ENCODE measurements around the gene SCN2B.

SCN2B gene

DNA sequence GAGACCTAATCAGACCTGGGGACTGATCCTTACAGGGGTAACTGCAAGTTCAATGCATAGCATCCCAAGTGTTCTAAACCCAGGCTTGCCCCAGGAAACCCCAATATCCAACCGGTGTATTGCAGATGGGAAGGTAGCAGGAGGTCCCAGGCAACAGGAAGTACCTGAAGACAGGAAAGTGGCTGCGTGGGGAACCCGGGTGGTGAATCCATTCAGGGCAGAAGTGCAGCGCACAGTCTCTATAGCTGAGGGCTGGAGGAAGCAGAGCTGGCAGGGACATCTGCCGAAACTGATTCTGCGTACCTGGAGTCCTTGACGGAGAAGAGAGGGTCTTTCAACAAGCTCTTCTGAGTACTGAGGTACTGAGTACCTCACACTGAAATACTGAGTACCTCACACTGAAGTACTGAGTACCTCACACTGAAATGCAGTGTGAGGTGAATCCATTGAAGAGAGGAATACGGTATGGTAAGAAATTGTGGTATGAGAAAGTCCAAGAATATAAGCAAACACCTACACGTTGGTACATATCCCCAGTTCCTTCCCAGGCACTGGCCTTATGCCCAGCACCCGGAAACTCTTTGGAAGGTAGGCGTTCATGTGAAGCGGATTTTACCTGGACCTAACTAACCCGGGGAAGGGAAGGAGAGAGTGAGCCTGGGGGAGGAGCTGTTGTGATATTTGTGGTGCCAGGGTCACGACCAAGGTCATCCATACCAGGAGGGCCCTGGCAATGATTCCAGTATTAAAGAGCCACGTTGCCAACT is 43.9 kb downstream of the SCN2B start:
- Histone ChIP-seq H3K4me1 (ENCODE audit: control extremely low read depth in 1 of 4, control insufficient read depth in 4 of 4, insufficient read depth in 4 of 4, low read length in 3 of 4) (no peaks in the 10 kb centered on the region), H3K4me3 (ENCODE audit: control insufficient read depth in 1 of 7, extremely low read depth in 1 of 7, insufficient read depth in 4 of 7, low read depth in 2 of 7, low read length in 6 of 7) (no peak overlapping the region), H3K36me3 (ENCODE audit: control insufficient read depth in 4 of 4, insufficient read depth in 4 of 4, low read length in 3 of 4) (no peaks in the 10 kb centered on the region), H3K27me3 (replicated peaks in 2 of 5; ENCODE audit: control insufficient read depth in 4 of 5, insufficient read depth in 5 of 5, low read length in 4 of 5) (peaks cover 0 to 6% (median 0%) of the 10 kb centered on the region in 5 experiments), H3K9me3 (ENCODE audit: control extremely low read depth in 1 of 5, control insufficient read depth in 4 of 5, insufficient read depth in 2 of 5, low read depth in 1 of 5, low read length in 4 of 5) (no peaks in the 10 kb centered on the region), H3K27ac (ENCODE audit: insufficient read depth in 1 of 2, low read depth in 1 of 2, low read length in 2 of 2, poor library complexity in 1 of 2, severe bottlenecking in 2 of 2) (no peak overlapping the region)
- CTCF ChIA-PET: interaction anchor here (0.5 to 2.8 kb wide), 5 partner anchors 11 to 152 kb away, joined by 3 to 13 read pairs (median 3); no protein-coding TSS in a partner anchor
- POLR2A ChIA-PET: no interaction called here
- no peak for DNase-seq
- 86% methylated on average over 14 of the region's 15 CpGs for WGBS (ENCODE audit: insufficient coverage)

DNA sequence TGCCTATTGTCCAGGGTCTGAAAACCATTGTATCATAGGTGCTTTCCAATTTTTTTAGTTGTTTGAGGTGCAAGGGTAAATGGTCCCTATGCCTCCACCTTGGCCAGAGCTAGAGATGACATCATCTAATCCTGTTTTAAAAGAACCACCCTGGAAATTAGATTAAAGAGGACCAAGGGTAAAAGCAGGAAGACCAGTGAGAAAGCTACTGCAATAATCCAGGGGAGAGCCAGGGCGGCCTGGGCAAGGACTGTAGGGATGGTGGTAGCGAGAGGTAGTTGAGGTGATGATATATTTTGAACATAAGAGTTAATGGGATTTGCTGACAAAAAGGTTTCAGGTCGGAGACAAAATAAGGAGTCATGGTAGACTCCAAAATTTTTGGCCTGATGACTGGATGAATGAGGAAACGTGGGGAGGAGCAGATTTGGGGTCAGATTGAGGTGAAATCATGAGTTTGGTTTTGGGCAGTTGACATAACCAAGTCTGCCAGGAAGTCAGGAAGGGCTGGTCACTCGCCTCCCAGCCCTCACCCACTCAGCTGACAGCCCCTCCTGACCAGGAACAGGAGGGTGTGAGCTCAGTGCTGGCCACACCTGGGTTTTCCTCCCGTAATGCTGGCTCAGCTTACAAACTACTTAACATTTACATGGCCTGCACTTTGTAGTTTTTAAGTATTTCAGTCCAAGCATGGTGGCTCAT is 46.8 kb downstream of the SCN2B start:
- H3K4me3 ChIP-seq (ENCODE audit: control insufficient read depth in 1 of 7, extremely low read depth in 1 of 7, insufficient read depth in 4 of 7, low read depth in 2 of 7, low read length in 6 of 7): no peak overlapping the region
- peaks cover 0 to 4% (median 0%) of the 10 kb centered on the region in 5 experiments for H3K27me3 ChIP-seq (replicated peaks in 2 of 5; ENCODE audit: control insufficient read depth in 4 of 5, insufficient read depth in 5 of 5, low read length in 4 of 5)
- no peaks in the 10 kb centered on the region for H3K9me3 ChIP-seq (ENCODE audit: control extremely low read depth in 1 of 5, control insufficient read depth in 4 of 5, insufficient read depth in 2 of 5, low read depth in 1 of 5, low read length in 4 of 5)
- no peaks in the 10 kb centered on the region for H3K36me3 ChIP-seq (ENCODE audit: control insufficient read depth in 4 of 4, insufficient read depth in 4 of 4, low read length in 3 of 4)
- 81% methylated on average over 5 of the region's 6 CpGs for WGBS (ENCODE audit: insufficient coverage)
- no peaks in the 10 kb centered on the region for H3K4me1 ChIP-seq (ENCODE audit: control extremely low read depth in 1 of 4, control insufficient read depth in 4 of 4, insufficient read depth in 4 of 4, low read length in 3 of 4)
- DNase-seq: no peak
- CTCF ChIA-PET: interaction anchor here (1.1 kb wide), 1 partner anchor 29 kb away, joined by 3 read pairs; no protein-coding TSS in a partner anchor
- no peak overlapping the region for H3K27ac ChIP-seq (ENCODE audit: insufficient read depth in 1 of 2, low read depth in 1 of 2, low read length in 2 of 2, poor library complexity in 1 of 2, severe bottlenecking in 2 of 2)
- POLR2A ChIA-PET: no interaction called here

DNA sequence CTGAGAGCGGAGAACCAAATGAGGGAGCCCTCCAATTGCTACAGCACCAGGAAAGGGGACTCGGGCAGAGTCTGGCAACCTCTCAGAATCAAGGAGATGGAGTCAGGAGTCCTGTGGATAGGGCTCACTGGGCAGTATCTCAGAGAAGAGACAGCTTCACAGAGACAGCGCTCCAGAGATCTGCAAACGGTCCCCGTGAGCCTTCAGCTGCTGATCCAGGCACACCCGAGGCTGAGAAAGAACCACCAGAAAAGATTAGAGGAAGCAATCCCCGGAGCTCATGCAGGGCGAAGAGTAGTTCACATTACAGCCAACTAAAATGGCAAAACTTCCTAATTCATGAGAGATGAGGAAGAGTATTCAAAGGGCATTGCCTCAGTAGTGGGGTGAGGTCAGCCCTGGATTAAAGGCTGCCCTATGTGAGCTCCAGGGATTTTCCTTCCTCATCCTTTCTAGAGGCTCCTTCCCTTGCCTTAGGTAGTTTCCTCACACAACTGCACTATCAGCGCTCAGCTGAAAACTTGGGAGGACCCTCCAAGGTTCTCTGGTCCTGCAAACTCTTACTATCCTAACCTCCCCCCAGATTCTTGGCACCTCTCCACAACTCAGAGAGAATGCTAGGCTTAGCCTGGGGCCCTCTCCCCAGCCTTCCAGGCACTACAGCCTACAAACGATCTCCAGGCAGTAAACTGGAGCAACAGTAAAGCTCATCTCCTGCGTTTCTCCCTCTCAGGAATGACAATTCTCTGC is 47.5 kb downstream of the SCN2B start:
- 82% methylated on average over 8 of the region's 11 CpGs for WGBS (ENCODE audit: insufficient coverage)
- peaks cover 0 to 4% (median 0%) of the 10 kb centered on the region in 5 experiments for H3K27me3 ChIP-seq (replicated peaks in 2 of 5; ENCODE audit: control insufficient read depth in 4 of 5, insufficient read depth in 5 of 5, low read length in 4 of 5)
- no peaks in the 10 kb centered on the region for H3K4me1 ChIP-seq (ENCODE audit: control extremely low read depth in 1 of 4, control insufficient read depth in 4 of 4, insufficient read depth in 4 of 4, low read length in 3 of 4)
- CTCF ChIA-PET: interaction anchor here (1.1 kb wide), 1 partner anchor 29 kb away, joined by 3 read pairs; no protein-coding TSS in a partner anchor
- no peak overlapping the region for H3K27ac ChIP-seq (ENCODE audit: insufficient read depth in 1 of 2, low read depth in 1 of 2, low read length in 2 of 2, poor library complexity in 1 of 2, severe bottlenecking in 2 of 2)
- H3K4me3 ChIP-seq (ENCODE audit: control insufficient read depth in 1 of 7, extremely low read depth in 1 of 7, insufficient read depth in 4 of 7, low read depth in 2 of 7, low read length in 6 of 7): no peak overlapping the region
- H3K36me3 ChIP-seq (ENCODE audit: control insufficient read depth in 4 of 4, insufficient read depth in 4 of 4, low read length in 3 of 4): no peaks in the 10 kb centered on the region
- POLR2A ChIA-PET: no interaction called here
- no peaks in the 10 kb centered on the region for H3K9me3 ChIP-seq (ENCODE audit: control extremely low read depth in 1 of 5, control insufficient read depth in 4 of 5, insufficient read depth in 2 of 5, low read depth in 1 of 5, low read length in 4 of 5)
- no peak for DNase-seq

DNA sequence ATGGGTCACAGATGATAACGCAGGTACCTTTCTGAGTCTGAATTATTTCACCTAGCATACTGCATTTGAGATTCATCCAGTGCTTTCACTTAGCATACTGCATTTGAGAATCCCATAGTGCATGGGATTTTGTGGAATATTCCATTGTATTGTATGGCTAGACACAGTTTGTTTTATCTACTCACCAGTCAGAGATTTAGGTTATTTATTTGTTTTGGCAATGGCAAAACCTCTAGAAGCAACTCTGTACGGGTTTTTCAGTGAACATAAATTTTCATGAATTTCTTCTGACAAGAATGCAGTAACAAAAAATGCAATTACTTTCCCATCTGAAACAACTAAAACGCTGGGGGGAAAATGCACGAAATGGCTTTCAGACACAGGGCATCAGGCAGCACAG is 48.1 kb downstream of the SCN2B start:
- H3K4me1 ChIP-seq (ENCODE audit: control extremely low read depth in 1 of 4, control insufficient read depth in 4 of 4, insufficient read depth in 4 of 4, low read length in 3 of 4): no peaks in the 10 kb centered on the region
- no peak overlapping the region for H3K27ac ChIP-seq (ENCODE audit: insufficient read depth in 1 of 2, low read depth in 1 of 2, low read length in 2 of 2, poor library complexity in 1 of 2, severe bottlenecking in 2 of 2)
- no peak for DNase-seq
- H3K27me3 ChIP-seq (replicated peaks in 2 of 5; ENCODE audit: control insufficient read depth in 4 of 5, insufficient read depth in 5 of 5, low read length in 4 of 5): peaks cover 0 to 4% (median 0%) of the 10 kb centered on the region in 5 experiments
- H3K36me3 ChIP-seq (ENCODE audit: control insufficient read depth in 4 of 4, insufficient read depth in 4 of 4, low read length in 3 of 4): no peaks in the 10 kb centered on the region
- no peaks in the 10 kb centered on the region for H3K9me3 ChIP-seq (ENCODE audit: control extremely low read depth in 1 of 5, control insufficient read depth in 4 of 5, insufficient read depth in 2 of 5, low read depth in 1 of 5, low read length in 4 of 5)
- no peak overlapping the region for H3K4me3 ChIP-seq (ENCODE audit: control insufficient read depth in 1 of 7, extremely low read depth in 1 of 7, insufficient read depth in 4 of 7, low read depth in 2 of 7, low read length in 6 of 7)
- CTCF ChIA-PET: no interaction called here
- POLR2A ChIA-PET: no interaction called here
- WGBS (ENCODE audit: insufficient coverage): 67% methylated on average over 3 of the region's 4 CpGs

DNA sequence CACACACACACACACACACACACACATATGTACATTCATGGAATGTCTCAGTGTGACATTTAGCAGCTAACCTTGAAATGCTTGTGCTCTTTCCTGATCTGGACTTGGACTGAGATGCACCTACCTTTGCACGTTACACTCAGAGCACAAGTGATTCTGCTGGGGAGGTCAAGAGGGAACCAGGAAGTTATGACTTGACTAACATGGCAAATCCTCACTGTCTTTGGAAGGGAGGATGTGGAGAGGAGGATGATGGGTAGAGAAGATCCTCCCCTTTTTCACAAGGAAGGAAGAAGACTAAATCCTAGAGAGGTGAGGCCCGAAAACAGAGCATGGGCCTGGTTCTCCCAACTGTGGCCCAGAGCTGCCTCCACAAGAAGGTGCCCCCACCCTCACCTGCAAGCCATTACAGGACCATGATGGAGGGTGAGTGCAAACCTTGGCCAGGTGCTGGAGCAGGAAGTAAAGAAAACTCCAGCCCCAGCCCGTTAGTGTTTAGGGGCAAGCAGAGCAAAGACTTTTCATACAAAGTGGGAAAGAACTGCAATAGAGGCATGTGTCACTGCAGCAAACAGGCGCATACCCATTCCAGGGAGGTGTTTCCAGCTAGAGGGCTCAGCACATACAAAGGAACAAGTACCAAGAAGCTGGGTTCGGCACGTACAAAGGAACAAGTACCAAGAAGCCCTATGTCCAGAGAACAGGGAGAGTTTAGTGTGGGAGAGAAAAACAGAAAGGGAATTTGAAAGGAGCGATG is 50.2 kb downstream of the SCN2B start:
- no peak overlapping the region for H3K27ac ChIP-seq (ENCODE audit: insufficient read depth in 1 of 2, low read depth in 1 of 2, low read length in 2 of 2, poor library complexity in 1 of 2, severe bottlenecking in 2 of 2)
- 92% methylated on average over 7 of the region's 7 CpGs for whole genome bisulfite sequencing (ENCODE audit: insufficient coverage)

DNA sequence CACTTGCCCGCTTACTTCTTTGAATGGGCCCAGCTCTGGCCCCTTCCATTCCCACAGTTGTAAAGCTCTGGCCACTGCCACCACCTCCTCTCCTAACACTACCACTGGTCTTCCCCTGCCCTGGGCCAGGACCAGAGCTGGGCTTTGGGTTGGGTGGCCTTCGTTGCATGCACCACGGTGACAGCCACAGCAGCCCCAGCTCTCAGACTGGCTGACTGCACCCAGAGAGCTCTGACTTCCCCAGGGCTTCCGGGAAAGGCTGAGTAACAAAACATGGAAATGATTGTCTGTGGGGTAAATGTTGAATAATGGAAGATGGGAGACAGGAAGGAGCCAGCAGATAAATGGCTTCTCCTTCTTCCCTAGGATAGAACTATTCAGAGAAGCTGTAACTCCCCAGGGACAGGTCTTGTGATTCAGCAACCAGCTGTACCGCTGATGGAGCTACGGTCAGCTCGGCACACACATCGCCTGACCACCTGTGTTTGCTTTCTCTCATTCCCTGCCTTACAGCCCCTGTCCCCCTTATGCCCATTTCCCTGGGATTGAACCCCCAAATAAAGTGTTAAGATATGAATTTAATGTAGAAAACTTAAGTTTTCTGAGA is 51.4 kb downstream of the SCN2B start:
- ChIA-PET CTCF (interaction anchor here (0.8 to 2.2 kb wide), 4 partner anchors 9 to 45 kb away, joined by 3 to 5 read pairs (median 3); no protein-coding TSS in a partner anchor), POLR2A (no interaction called here)
- Histone ChIP-seq H3K4me3 (ENCODE audit: control insufficient read depth in 1 of 7, extremely low read depth in 1 of 7, insufficient read depth in 4 of 7, low read depth in 2 of 7, low read length in 6 of 7) (no peak overlapping the region), H3K27ac (ENCODE audit: insufficient read depth in 1 of 2, low read depth in 1 of 2, low read length in 2 of 2, poor library complexity in 1 of 2, severe bottlenecking in 2 of 2) (no peak overlapping the region), H3K4me1 (ENCODE audit: control extremely low read depth in 1 of 4, control insufficient read depth in 4 of 4, insufficient read depth in 4 of 4, low read length in 3 of 4) (no peaks in the 10 kb centered on the region), H3K9me3 (ENCODE audit: control extremely low read depth in 1 of 5, control insufficient read depth in 4 of 5, insufficient read depth in 2 of 5, low read depth in 1 of 5, low read length in 4 of 5) (peaks cover 0 to 6% (median 0%) of the 10 kb centered on the region in 5 experiments), H3K36me3 (ENCODE audit: control insufficient read depth in 4 of 4, insufficient read depth in 4 of 4, low read length in 3 of 4) (no peaks in the 10 kb centered on the region), H3K27me3 (replicated peaks in 2 of 5; ENCODE audit: control insufficient read depth in 4 of 5, insufficient read depth in 5 of 5, low read length in 4 of 5) (peaks cover 0 to 2% (median 0%) of the 10 kb centered on the region in 5 experiments)
- no peak for DNase-seq
- WGBS (ENCODE audit: insufficient coverage): 96% methylated on average over 8 of the region's 8 CpGs

More for the DNA sequence above, 50.2 kb downstream of the SCN2B start:
- Histone ChIP-seq H3K27me3 (replicated peaks in 2 of 5; ENCODE audit: control insufficient read depth in 4 of 5, insufficient read depth in 5 of 5, low read length in 4 of 5) (peaks cover 0 to 2% (median 0%) of the 10 kb centered on the region in 5 experiments), H3K4me1 (ENCODE audit: control extremely low read depth in 1 of 4, control insufficient read depth in 4 of 4, insufficient read depth in 4 of 4, low read length in 3 of 4) (no peaks in the 10 kb centered on the region), H3K4me3 (ENCODE audit: control insufficient read depth in 1 of 7, extremely low read depth in 1 of 7, insufficient read depth in 4 of 7, low read depth in 2 of 7, low read length in 6 of 7) (no peak overlapping the region), H3K36me3 (ENCODE audit: control insufficient read depth in 4 of 4, insufficient read depth in 4 of 4, low read length in 3 of 4) (no peaks in the 10 kb centered on the region), H3K9me3 (ENCODE audit: control extremely low read depth in 1 of 5, control insufficient read depth in 4 of 5, insufficient read depth in 2 of 5, low read depth in 1 of 5, low read length in 4 of 5) (no peaks in the 10 kb centered on the region)
- DNase-seq: no peak
- CTCF ChIA-PET: interaction anchor here (1.0 to 2.2 kb wide), 4 partner anchors 12 to 187 kb away, joined by 3 to 5 read pairs (median 4); no protein-coding TSS in a partner anchor
- POLR2A ChIA-PET: no interaction called here
